HepG2 (cell line): ENCODE measurements around the gene SLC2A11. TPM values are rescaled to one million over a fixed set of nuclear protein-coding genes. Genes with fewer than 3 reads are reported as not detected.

ENCODE experiments used
- GATAD1 ChIP-seq: IDR thresholded peaks from 2 replicates; pipeline ENCODE4 v1.6.1; 2016; ENCODE audit warnings: missing genetic modification reagents, missing compliant biosample characterization
- HNF4G ChIP-seq, 2 experiments: sonication (generic) in 1 of 2; formaldehyde crosslinking in 1 of 2; IDR thresholded peaks; 2 replicates each; pipeline versions ENCODE4 v1.4.0 to v1.6.1; 2011 to 2020; ENCODE audit warnings: borderline replicate concordance in 2 of 2, low read depth in 2 of 2, mild to moderate bottlenecking in 2 of 2, low read length in 1 of 2, missing genetic modification reagents in 1 of 2, moderate library complexity in 1 of 2
- HOXA3 ChIP-seq: sonication (generic); formaldehyde crosslinking; IDR thresholded peaks from 2 replicates; pipeline ENCODE4 v1.5.0; 2020; ENCODE audit warnings: missing genetic modification reagents
- KMT2A ChIP-seq: sonication (generic); formaldehyde crosslinking; IDR thresholded peaks from 2 replicates; pipeline ENCODE4 v1.4.0; 2020; ENCODE audit warnings: missing genetic modification reagents
- MAFF ChIP-seq: IDR thresholded peaks from 2 replicates; pipeline ENCODE4 v1.6.1; 2011; ENCODE audit warnings: low read depth, low read length, improper control_type of control experiment
- NFKB2 ChIP-seq: sonication (generic); formaldehyde crosslinking; IDR thresholded peaks from 2 replicates; pipeline ENCODE4 v1.4.0; 2020; ENCODE audit warnings: missing genetic modification reagents, borderline replicate concordance
- SIN3A ChIP-seq: IDR thresholded peaks from 2 replicates; pipeline ENCODE4 v1.6.1; 2011; ENCODE audit warnings: low read depth, mild to moderate bottlenecking, control low read depth, low read length, borderline replicate concordance
- SSRP1 ChIP-seq: IDR thresholded peaks from 2 replicates; pipeline ENCODE4 v1.6.1; 2016; ENCODE audit warnings: control low read depth
- ZBTB3 ChIP-seq: sonication (generic); formaldehyde crosslinking; IDR thresholded peaks from 2 replicates; pipeline ENCODE4 v1.4.0; 2020; ENCODE audit warnings: low read depth, mild to moderate bottlenecking, moderate library complexity, missing genetic modification reagents, borderline replicate concordance
- ZFP62 ChIP-seq: sonication (generic); formaldehyde crosslinking; IDR thresholded peaks from 2 replicates; pipeline ENCODE4 v1.4.0; 2020; ENCODE audit warnings: missing genetic modification reagents
- ZFX ChIP-seq: sonication (generic); formaldehyde crosslinking; IDR thresholded peaks from 2 replicates; pipeline ENCODE4 v1.4.0; 2020; ENCODE audit warnings: mild to moderate bottlenecking, low read depth, missing genetic modification reagents, moderate library complexity
- polyA plus RNA-seq, 8 experiments: library from polyadenylated mRNA; depleted of rRNA in 3 of 8; stranded (reverse) in 7 of 8; unstranded in 1 of 8; fragments of >200 nt; fragmentation: Illumina TruSeq in 4 of 8; extraction: Trizol in 4 of 8; gene quantifications; 2 replicates each; pipeline versions ENCODE4 v1.2.1 to v1.2.3, GENCODE V29; 2011 to 2016; ENCODE audit warnings: low read depth in 4 of 8, missing spikeins in 1 of 8, mixed read lengths in 1 of 8; ENCODE audit not compliant: insufficient read depth in 1 of 8
- total RNA-seq, 5 experiments: library from RNA; depleted of rRNA; stranded (reverse); fragments of >200 nt; fragmentation: Illumina TruSeq; extraction: Trizol; gene quantifications; 2 replicates each; pipeline ENCODE4 v1.2.3, GENCODE V29; 2016; ENCODE audit warnings: low read depth in 1 of 5
- TF ChIP-seq, protein P1 (sequence below): sonication (generic); formaldehyde crosslinking; IDR thresholded peaks from 2 replicates; pipeline ENCODE4 v1.4.0; 2020; ENCODE audit warnings: missing genetic modification reagents
- TF ChIP-seq, protein P2 (sequence below): fragments of 450-650 bp; IDR thresholded peaks from 2 replicates; pipeline ENCODE4 v1.6.1; 2017
- TF ChIP-seq, protein P3 (sequence below): sonication (generic); formaldehyde crosslinking; IDR thresholded peaks from 2 replicates; pipeline ENCODE4 v1.4.0; 2020; ENCODE audit warnings: missing genetic modification reagents
- TF ChIP-seq, protein P4 (sequence below): sonication (generic); formaldehyde crosslinking; IDR thresholded peaks from 2 replicates; pipeline ENCODE4 v1.8.1; 2022; ENCODE audit warnings: low read depth, mild to moderate bottlenecking, missing genetic modification reagents
- TF ChIP-seq, protein P5 (sequence below): IDR thresholded peaks from 2 replicates; pipeline ENCODE4 v1.6.1; 2016; ENCODE audit warnings: mild to moderate bottlenecking, missing biosample characterization, missing genetic modification reagents

The SLC2A11 gene
- total and polyA plus RNA-seq, 2 of the 13 experiments (the other 11 are each of a cell fraction or from before 2014, with no cell fraction given), result 15.2 to 15.4 TPM

DNA sequence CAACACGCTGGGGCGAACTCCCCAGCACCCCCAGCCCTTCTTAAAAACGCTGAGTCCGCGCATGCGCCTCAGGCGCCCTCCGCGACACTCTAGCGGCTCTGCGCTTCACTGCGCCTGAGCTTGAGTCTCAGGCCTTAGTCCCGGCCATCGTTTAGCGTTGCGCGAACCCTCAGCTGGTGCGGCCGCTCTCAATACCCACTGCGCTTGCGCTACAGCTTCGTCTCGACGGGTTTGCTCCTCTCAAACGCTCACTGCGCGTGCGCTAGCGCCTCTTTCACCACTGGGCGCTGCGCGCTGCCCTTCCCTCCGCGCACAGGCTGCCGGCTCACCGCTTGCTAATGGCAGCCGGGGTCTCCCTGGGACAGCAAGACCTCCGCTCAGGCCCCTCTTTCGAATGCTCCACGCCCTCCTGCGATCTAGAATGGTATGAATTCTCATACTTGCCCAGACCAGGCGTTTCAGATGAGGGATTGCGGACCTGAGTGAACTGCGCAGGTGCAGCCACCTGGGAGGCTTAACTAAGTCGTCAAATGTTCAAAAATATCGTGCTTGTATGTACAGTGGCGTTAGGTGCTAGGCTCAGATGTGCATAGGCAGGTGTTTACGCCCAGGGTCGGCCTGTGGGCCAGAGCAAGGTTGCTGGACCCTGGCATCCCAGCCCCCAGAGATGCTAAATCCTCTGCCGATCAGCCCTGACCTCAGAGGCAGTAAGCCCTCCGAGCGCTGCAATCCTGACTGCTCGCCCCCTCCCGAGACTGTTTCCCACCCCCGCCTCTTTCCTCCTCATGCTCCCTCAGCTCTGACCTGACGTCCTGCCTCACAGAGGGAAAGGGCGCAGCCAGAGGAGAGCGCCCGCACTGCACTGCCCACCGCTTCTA is at the start of gene SLC2A11 (continued):
- TF ChIP-seq, protein P1, sequence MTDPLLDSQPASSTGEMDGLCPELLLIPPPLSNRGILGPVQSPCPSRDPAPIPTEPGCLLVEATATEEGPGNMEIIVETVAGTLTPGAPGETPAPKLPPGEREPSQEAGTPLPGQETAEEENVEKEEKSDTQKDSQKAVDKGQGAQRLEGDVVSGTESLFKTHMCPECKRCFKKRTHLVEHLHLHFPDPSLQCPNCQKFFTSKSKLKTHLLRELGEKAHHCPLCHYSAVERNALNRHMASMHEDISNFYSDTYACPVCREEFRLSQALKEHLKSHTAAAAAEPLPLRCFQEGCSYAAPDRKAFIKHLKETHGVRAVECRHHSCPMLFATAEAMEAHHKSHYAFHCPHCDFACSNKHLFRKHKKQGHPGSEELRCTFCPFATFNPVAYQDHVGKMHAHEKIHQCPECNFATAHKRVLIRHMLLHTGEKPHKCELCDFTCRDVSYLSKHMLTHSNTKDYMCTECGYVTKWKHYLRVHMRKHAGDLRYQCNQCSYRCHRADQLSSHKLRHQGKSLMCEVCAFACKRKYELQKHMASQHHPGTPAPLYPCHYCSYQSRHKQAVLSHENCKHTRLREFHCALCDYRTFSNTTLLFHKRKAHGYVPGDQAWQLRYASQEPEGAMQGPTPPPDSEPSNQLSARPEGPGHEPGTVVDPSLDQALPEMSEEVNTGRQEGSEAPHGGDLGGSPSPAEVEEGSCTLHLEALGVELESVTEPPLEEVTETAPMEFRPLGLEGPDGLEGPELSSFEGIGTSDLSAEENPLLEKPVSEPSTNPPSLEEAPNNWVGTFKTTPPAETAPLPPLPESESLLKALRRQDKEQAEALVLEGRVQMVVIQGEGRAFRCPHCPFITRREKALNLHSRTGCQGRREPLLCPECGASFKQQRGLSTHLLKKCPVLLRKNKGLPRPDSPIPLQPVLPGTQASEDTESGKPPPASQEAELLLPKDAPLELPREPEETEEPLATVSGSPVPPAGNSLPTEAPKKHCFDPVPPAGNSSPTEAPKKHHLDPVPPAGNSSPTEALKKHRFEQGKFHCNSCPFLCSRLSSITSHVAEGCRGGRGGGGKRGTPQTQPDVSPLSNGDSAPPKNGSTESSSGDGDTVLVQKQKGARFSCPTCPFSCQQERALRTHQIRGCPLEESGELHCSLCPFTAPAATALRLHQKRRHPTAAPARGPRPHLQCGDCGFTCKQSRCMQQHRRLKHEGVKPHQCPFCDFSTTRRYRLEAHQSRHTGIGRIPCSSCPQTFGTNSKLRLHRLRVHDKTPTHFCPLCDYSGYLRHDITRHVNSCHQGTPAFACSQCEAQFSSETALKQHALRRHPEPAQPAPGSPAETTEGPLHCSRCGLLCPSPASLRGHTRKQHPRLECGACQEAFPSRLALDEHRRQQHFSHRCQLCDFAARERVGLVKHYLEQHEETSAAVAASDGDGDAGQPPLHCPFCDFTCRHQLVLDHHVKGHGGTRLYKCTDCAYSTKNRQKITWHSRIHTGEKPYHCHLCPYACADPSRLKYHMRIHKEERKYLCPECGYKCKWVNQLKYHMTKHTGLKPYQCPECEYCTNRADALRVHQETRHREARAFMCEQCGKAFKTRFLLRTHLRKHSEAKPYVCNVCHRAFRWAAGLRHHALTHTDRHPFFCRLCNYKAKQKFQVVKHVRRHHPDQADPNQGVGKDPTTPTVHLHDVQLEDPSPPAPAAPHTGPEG (CRISPR knock-in tag), result peak; percentile 58; the same call in 1 of the 2 replicates
- TF ChIP-seq GATAD1 (CRISPR knock-in tag) (no peak), HNF4G (IDR thresholded peaks at IDR 0.05; ENCODE audit: borderline replicate concordance, low read depth, low read length) (no peak), HNF4G (CRISPR knock-in tag; IDR thresholded peaks at IDR 0.05; ENCODE audit: borderline replicate concordance, low read depth) (no peak), ZFX (CRISPR knock-in tag) (peak; percentile 83), ZBTB3 (CRISPR knock-in tag) (no peak), KMT2A (CRISPR knock-in tag) (peak; percentile 50), NFKB2 (peak; percentile 92; the same call in 1 of the 2 replicates), ZFP62 (CRISPR knock-in tag) (no peak), SSRP1 (CRISPR knock-in tag) (no peak), HOXA3 (CRISPR knock-in tag) (no peak; the same call in none of the 2 replicates), MAFF (no peak), SIN3A (peak; percentile 57; the same call in 1 of the 2 replicates)
- TF ChIP-seq, protein P2, sequence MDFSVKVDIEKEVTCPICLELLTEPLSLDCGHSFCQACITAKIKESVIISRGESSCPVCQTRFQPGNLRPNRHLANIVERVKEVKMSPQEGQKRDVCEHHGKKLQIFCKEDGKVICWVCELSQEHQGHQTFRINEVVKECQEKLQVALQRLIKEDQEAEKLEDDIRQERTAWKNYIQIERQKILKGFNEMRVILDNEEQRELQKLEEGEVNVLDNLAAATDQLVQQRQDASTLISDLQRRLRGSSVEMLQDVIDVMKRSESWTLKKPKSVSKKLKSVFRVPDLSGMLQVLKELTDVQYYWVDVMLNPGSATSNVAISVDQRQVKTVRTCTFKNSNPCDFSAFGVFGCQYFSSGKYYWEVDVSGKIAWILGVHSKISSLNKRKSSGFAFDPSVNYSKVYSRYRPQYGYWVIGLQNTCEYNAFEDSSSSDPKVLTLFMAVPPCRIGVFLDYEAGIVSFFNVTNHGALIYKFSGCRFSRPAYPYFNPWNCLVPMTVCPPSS, result no peak
- TF ChIP-seq, protein P3, sequence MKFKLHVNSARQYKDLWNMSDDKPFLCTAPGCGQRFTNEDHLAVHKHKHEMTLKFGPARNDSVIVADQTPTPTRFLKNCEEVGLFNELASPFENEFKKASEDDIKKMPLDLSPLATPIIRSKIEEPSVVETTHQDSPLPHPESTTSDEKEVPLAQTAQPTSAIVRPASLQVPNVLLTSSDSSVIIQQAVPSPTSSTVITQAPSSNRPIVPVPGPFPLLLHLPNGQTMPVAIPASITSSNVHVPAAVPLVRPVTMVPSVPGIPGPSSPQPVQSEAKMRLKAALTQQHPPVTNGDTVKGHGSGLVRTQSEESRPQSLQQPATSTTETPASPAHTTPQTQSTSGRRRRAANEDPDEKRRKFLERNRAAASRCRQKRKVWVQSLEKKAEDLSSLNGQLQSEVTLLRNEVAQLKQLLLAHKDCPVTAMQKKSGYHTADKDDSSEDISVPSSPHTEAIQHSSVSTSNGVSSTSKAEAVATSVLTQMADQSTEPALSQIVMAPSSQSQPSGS (CRISPR knock-in tag), result no peak
- TF ChIP-seq, protein P4, sequence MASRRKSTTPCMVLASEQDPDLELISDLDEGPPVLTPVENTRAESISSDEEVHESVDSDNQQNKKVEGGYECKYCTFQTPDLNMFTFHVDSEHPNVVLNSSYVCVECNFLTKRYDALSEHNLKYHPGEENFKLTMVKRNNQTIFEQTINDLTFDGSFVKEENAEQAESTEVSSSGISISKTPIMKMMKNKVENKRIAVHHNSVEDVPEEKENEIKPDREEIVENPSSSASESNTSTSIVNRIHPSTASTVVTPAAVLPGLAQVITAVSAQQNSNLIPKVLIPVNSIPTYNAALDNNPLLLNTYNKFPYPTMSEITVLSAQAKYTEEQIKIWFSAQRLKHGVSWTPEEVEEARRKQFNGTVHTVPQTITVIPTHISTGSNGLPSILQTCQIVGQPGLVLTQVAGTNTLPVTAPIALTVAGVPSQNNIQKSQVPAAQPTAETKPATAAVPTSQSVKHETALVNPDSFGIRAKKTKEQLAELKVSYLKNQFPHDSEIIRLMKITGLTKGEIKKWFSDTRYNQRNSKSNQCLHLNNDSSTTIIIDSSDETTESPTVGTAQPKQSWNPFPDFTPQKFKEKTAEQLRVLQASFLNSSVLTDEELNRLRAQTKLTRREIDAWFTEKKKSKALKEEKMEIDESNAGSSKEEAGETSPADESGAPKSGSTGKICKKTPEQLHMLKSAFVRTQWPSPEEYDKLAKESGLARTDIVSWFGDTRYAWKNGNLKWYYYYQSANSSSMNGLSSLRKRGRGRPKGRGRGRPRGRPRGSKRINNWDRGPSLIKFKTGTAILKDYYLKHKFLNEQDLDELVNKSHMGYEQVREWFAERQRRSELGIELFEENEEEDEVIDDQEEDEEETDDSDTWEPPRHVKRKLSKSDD (CRISPR knock-in tag), result no peak
- TF ChIP-seq, protein P5, sequence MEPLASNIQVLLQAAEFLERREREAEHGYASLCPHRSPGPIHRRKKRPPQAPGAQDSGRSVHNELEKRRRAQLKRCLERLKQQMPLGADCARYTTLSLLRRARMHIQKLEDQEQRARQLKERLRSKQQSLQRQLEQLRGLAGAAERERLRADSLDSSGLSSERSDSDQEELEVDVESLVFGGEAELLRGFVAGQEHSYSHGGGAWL (CRISPR knock-in tag), result no peak; the same call in 1 of the 2 replicates
